Keratinocyte (primary cell): ENCODE results near the gene SH2B3.

Source experiments
- CTCF ChIP-seq, 3 experiments: IDR thresholded peaks in 1 of 3; conservative IDR thresholded peaks in 1 of 3; optimal IDR thresholded peaks in 1 of 3; 2 replicates in 2 of 3; 3 replicates in 1 of 3; pipeline versions ENCODE3 to v1.5.1; 2011; ENCODE audit warnings: low read length in 3 of 3, mild to moderate bottlenecking in 3 of 3, moderate library complexity in 2 of 3, control low read depth in 1 of 3, inconsistent platforms in 1 of 3; ENCODE audit not compliant: insufficient read depth in 2 of 3; ENCODE audit errors: extremely low read depth in 1 of 3
- EZH2 ChIP-seq: IDR thresholded peaks from one replicate; pipeline ENCODE4 v1.6.1; 2012; ENCODE audit warnings: inconsistent platforms, mild to moderate bottlenecking, low read length, moderate library complexity

DNA sequence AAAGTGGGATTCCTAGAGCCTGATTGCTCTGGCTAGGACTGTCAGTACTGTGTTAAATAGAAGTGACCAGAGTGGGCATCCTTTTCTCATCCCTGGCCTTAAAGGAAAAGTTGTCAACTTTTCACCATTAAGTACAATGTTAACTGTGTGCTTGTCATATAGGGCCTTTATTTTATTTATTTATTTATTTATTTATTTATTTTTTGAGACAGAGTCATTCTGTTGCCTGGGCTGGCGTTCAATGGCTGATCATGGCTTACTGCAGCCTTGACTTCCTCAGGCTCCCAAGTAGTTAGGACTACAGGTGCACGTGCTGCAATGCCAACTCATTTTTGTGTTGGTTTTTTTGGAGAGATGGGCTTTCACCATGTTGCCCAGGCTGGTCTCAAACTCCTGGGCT lies 11.6 kb downstream of the SH2B3 start:
- no peak for TF ChIP-seq CTCF (optimal IDR thresholded peaks at IDR 0.05 in 1 of 3, IDR thresholded peaks at IDR 0.05 in 1 of 3, conservative IDR thresholded peaks at IDR 0.05 in 1 of 3; ENCODE audit: extremely low read depth in 1 of 3, insufficient read depth in 2 of 3, low read length in 3 of 3)
- no peak for TF ChIP-seq EZH2
